ENCODE measurements around the gene TRNAU1AP. TPM values are rescaled to one million over a fixed set of nuclear protein-coding genes. Genes with fewer than 3 reads are reported as not detected.

TRNAU1AP gene
- total RNA-seq, 1 donor from 2014 or later = 55.4 TPM

DNA sequence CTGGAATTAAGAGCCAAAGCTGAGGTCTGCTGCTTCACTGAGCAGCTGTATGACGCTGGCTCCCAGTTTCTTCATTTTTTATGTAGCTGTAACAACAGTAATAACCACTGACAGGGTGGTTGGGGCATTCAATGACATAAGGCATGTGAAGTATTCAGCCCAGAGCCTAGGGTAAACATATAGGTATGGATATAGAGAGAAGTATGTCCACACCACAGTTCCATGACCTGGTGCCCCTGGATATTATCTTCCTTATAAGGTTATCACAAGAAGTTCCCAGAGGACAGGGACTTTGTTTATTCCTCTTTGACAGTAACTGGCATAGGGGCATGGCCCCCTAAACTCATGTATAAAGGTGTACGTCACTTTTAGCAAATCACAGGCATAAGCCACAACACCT, 53.9 kb downstream of the TRNAU1AP start:
- Mint-ChIP-seq H3K27ac (no peak overlapping the region), H3K27me3 (ENCODE audit: low read depth) (no peaks in the 10 kb centered on the region), H3K4me3 (ENCODE audit: low read depth) (no peak overlapping the region), H3K4me1 (ENCODE audit: low read depth) (peaks cover 5% of the 10 kb centered on the region), H3K9me3 (no peaks in the 10 kb centered on the region), H3K36me3 (ENCODE audit: low read depth) (peaks cover 39% of the 10 kb centered on the region)
- no peak for DNase-seq (ENCODE audit: low spot score)
- intact Hi-C loops (cut with micrococcal nuclease) = loop anchor here (10.0 kb wide), 1 partner anchor 202 kb away; no protein-coding TSS in a partner anchor

DNA sequence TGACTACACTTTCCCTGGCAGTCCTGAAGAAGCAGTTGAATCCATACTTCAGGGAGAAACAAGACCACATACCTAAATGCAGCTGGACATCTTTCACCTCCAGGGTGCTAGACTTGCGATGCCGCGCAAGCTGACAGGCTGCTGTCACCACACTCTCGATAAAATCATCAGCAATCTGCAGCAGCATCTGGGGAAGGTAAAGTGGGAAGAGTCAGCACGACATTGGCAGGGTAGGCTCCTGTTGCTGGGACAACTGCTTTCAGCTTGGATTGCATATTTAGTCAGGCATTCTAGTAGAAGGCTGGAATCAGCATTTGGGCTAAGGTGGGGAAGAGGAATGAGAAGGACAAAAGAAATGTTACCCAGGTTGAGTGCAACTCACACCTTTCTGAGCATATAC, 60.3 kb downstream of the TRNAU1AP start:
- Mint-ChIP-seq H3K27me3 (ENCODE audit: low read depth) (no peaks in the 10 kb centered on the region), H3K4me1 (ENCODE audit: low read depth) (no peaks in the 10 kb centered on the region), H3K27ac (no peak overlapping the region), H3K4me3 (ENCODE audit: low read depth) (no peak overlapping the region), H3K9me3 (no peaks in the 10 kb centered on the region), H3K36me3 (ENCODE audit: low read depth) (peaks cover 43% of the 10 kb centered on the region)
- DNase-seq (ENCODE audit: low spot score) = no peak
- intact Hi-C loops (cut with micrococcal nuclease) = no loop called here

Other genes with a start within 250 kb of the TRNAU1AP start
- gene MED18, start 224.0 kb upstream of the TRNAU1AP start, total RNA-seq = 18.2 and 18.5 TPM in 2 replicates
- 30.2 and 32.1 TPM in 2 replicates for gene PHACTR4, start 183.3 kb upstream of the TRNAU1AP start, total RNA-seq
- gene RCC1, start 47.0 kb upstream of the TRNAU1AP start, total RNA-seq = 128 and 136 TPM in 2 replicates
- 0.34 TPM in 2 replicates for gene RAB42, start 39.2 kb downstream of the TRNAU1AP start, total RNA-seq
- gene TAF12, start 90.0 kb downstream of the TRNAU1AP start, total RNA-seq = 30.8 and 32.0 TPM in 2 replicates
- gene RNU11, start 95.5 kb downstream of the TRNAU1AP start, total RNA-seq = not detected in 2 replicates
- 24.8 and 26.0 TPM in 2 replicates for gene GMEB1, start 115.7 kb downstream of the TRNAU1AP start, total RNA-seq
- 88.2 and 98.4 TPM in 2 replicates for gene YTHDF2, start 183.9 kb downstream of the TRNAU1AP start, total RNA-seq